Loucy (cell line): ENCODE measurements around the gene ATP10D.

ENCODE experiments used
- EZH2phosphoT487 ChIP-seq: fragments of 200-600 bp; IDR thresholded peaks from 2 replicates; pipeline ENCODE4 v1.6.1; 2018; ENCODE audit warnings: antibody characterized with exemption, mild to moderate bottlenecking, moderate library complexity, borderline replicate concordance
- TF ChIP-seq, protein P1 (sequence below): fragments of 200-600 bp; sonication (generic); conservative IDR thresholded peaks from 2 replicates; pipeline ENCODE4 v1.5.1; 2014; ENCODE audit warnings: mild to moderate bottlenecking, antibody characterized with exemption, low read length

- TF ChIP-seq, protein P1, sequence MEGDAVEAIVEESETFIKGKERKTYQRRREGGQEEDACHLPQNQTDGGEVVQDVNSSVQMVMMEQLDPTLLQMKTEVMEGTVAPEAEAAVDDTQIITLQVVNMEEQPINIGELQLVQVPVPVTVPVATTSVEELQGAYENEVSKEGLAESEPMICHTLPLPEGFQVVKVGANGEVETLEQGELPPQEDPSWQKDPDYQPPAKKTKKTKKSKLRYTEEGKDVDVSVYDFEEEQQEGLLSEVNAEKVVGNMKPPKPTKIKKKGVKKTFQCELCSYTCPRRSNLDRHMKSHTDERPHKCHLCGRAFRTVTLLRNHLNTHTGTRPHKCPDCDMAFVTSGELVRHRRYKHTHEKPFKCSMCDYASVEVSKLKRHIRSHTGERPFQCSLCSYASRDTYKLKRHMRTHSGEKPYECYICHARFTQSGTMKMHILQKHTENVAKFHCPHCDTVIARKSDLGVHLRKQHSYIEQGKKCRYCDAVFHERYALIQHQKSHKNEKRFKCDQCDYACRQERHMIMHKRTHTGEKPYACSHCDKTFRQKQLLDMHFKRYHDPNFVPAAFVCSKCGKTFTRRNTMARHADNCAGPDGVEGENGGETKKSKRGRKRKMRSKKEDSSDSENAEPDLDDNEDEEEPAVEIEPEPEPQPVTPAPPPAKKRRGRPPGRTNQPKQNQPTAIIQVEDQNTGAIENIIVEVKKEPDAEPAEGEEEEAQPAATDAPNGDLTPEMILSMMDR: no peak
- no peak for TF ChIP-seq EZH2phosphoT487
Observed at GRCh38 chr4:47560682-47561081, 75.6 kb downstream of the ATP10D start.
